LoVo (cell line): ENCODE results near the gene DNAAF8.

Experiments used
- DNase-seq: peaks from one replicate; pipeline ENCODE4 v3.0.0-alpha.2; 2016; ENCODE audit warnings: low spot score

DNAAF8 gene

DNA sequence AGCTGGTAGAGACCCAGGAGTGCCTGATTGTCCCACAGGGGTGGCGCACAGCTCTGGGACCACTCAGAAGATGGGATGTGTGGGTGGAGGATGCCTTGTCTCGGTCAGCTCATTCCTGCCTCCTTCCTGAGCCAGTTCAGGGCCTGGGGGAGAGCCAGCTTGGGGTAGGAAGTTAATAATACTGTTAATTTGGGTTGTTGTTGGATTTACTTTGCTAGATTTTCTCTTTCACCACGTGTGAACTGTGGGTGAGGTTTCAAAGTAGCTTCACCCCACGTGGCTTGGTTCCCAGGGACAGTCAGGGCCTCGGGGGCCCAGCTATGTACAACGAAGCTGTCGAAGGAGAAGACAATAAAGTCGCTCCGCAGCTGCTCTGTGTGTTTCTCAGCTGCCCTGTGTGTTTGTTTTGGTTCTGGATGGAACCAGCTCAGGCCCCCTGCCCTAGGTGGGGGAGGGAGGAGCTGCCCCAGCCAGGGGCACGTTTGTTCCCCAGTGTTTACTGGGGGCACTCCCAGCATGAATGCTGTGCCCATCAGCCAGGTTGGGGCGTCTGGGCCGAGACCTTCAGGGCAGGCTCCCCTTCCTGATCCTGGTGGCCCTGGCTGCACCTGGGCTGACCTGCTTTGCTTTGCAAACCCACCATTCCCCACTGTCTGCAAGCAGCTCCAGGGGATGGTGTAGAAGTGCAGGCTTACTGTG lies 38.7 kb upstream of the DNAAF8 start:
- no peak for DNase-seq

DNA sequence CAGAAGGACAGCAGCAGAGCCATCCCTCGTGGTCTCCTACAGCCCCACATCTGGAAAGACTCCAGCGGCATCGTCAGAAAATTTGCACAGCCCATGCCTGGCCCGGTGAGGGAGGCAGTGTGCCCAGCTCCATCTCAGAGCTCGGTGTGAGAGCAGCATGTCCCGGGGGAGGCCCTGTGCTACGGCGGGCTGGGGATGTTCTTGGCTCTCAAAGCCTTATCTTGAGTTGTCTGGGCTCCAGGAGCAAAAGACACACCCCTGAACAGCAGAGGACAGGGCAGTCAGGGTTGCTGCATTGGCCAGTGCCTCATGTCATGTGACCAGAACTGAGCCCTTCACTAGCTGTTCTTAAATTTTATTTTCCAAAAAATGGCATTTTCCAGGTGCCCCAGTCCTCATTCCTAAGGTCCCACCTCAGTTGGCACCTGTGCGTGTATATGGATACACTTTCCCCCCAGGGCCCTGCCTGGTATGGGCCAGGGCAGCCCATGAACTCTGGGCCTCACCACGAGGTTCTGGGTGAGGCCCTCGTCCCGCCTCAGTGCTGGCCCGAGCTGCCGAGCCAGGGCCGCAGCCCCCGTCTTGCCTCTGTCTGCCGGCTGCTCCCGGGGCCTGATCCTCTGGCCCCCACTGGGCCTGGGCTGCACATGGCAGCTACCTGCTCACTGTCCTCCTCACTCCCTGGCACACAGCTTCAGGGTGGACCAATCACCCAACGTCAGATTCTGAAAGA lies 38.0 kb upstream of the DNAAF8 start:
- DNase-seq: no peak

DNA sequence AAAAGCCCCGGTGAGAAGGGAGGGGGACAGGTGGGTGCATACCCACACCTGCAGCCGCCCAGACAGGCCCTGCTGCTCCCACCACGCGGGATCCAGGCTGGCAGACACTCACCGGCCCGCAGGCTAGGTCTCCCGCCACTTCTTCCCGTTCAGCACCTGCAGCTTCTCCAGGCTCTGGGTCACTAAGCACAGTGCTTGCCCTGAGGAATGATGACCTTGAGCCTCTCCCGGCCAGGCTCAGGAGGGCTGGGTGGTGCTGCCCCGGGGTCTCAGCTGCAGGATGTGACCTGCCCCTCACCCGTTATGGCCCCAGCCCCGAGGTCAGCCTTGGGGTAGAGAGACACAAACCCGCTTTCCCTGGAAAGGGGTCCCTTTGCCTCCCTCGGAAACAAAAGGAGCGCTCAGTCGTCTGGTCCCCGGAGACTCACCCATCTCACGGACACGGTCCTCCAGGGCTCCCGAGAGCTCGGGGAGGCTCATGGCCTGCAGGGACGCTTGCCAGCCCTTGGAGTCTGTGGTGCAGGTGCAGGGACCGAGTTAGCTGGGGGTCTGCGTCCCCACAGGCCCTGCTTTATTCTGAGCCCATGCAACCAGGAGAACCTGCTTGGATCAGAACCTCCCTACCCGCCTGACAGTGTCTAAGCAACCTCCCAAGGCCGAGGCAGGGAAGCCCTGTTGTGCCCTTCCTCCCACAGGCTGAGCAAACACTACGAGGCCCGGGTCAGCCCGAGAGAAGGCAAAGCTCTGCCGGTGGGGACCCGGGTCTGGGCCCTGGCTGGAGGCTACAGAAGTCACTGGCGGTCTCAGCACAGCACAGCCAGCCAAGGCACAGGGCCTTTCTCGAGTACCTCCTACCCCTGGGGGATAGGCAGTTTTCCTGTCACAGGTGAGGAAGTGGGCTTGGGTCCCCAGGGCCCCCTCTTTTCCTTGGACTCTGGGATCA lies 37.2 kb upstream of the DNAAF8 start:
- DNase-seq: no peak

DNA sequence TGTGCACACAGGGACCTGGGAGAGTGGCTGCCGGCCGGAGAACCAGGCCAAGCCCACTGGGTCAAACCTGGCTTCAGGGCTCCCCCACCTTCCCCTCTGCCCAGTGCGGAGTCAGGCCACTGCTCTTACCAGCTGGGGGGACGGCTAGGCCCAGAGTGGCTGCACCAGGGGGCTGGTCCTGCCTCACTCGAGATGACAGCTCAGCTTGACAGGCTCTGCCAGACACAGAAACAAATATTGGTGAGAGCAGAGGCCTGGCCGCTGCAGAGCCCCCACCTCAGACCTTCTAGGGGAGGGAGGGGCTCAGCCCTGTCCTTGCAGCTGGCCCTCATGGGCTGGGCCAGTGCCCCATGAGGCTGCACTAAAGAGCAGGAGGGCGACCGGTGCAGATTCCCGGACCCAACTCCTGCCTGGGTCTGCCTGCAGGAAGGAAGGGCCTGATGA lies 36.5 kb upstream of the DNAAF8 start:
- DNase-seq: no peak

DNA sequence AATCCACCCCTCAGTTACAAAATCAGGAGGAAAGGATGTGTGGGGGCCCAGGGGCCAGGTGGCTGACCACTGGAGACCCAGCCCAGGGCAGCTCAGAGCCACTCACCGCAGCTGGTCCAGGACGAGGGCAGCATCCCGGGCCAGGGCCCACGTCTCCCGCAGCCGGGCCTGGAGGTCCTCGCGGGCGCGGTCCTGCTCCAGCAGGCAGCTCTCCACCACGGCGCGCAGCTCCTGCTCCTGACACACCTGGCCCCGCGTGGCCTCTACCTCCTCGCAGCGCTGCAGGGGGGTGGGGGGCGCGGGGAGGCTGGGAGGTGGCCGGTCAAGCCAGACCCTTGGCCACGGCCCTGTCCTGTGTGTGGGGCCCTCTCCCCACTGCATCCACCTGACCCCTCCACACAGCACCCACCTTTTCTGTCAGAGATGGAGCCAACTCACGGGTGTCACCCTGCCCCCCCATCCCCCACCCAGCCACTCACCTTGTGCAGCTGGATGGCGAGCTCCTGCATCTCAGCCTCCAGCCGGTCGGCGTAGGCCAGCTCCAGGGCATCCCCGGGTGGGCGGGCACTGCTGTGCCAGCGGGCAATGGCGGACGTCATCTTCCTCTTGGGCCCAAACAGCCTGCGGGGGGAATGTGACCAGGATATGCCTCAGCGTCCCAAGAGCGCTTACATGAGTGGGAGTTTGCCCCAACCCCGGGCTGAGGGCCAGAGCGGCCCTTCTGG lies 35.9 kb upstream of the DNAAF8 start:
- DNase-seq: no peak

DNA sequence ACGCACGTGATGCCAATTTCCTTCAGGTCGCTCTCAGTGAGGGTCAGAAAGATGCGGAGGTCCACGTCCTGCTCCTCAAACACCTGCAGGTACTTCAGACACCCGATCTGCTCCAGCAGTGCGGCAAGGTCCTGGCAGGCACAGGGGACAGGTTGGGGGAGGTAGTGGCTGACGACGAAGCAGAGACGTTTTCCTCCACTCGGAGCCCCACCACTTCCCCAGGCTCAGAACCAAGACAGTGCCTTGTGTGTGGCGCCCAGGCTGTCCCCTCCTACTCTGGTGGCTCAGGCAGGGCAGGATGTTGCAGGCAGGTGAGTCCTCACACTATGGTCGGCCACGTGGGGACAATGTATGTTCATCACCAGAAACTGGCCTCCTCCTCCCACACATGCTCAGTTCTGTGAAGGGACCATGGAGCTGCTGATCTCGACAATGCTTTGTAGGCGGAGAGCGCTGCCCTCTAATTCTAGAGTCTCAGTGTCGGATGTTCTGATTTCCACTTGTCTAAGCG lies 35.2 kb upstream of the DNAAF8 start:
- DNase-seq: no peak

DNA sequence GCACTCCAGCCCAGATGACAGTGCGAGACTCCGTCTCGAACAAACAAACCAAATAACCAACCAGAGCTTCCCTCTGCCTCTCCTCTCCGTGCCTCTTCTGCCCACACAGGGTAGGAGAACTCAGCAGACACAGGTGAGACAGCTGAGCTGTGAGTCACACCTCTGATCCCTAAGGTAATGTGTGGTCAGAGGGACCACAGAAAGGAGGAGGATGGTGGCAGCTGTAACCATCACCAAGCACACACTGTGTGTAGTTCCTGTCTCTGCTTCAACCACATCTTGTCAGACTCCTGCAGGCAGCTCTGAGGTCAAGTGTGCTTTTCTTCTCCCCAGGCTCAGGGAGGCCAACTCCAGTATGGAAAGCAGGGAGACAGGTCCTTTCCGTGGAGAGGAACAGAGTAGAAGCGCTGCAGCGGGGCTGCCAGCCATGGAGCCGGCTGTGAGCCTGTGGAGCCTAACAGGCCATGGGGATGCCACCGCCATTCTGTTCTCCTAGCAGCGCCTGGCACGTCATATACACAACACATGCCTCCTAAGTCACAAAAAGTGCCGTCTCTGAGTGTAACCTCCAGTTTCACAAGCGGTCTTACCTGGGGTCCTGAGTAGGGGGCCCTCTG lies 33.8 kb upstream of the DNAAF8 start:
- DNase-seq: no peak

DNA sequence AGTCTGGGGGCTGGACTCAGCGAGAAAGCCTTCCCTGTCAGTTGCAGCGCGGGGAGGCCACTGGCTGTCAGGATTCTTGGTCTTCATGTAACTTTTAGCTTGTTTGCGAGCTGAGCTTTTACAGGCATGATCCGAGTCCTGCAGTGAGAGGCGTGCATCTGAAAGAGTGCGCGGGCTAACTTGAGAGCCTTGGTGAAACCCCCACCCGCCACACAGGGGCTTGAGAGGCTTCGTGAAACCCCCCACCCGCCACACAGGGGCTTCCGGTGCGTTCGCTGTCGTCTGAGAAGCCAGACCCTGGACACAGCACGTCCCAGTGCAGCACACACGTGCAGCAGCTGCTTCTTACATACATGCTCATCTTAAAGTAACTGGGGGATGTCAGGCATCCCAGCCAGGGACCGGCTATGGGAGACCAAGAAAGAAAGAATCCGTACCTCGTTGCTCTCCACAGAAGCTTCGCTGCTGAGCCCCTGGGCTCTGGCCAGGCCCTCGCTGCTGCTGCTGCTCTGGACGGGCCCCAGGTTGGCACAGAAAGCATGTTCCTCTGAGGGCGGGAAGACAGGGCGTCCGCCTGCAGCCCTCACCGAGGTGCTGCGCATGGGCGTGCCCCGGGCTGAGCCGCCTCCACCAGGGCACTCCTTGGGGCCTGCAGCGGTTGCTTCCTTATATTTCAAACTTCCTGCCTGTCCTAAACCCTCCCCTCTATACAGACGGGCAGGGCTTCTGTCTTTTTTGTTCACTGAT lies 33.2 kb upstream of the DNAAF8 start:
- no peak for DNase-seq

DNA sequence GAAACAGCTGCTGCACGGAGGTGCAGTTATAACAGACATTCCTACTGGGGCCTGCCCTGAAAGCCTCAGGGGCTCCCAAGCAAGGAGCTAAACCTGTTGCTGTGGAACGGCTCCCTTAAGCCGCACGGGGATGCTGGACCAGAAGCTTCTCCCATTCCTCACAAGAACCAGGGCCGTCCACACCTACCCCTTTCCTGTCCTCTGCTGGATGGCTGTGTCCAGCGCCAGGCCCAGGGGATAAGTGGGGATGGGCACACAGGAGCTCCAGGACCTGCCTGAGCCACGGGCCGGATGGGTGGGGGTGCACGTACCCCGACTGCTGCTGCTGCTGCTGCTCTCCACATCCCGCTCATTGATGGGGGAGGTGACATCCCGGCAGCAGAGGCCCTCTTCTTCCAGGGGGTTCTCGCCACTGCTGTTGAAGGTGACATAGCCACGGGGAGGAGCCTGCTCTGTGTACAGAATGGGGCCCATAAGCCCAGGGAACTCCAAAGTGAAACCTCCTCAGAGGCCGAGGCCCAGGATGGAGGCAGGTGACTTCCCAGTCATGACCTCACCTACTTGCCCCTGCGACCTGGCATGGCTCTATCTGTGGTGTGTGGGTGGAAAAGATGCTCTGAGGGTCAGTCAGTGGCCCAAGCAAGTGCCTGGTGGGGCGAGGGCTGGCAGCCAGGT lies 32.4 kb upstream of the DNAAF8 start:
- DNase-seq: no peak

DNA sequence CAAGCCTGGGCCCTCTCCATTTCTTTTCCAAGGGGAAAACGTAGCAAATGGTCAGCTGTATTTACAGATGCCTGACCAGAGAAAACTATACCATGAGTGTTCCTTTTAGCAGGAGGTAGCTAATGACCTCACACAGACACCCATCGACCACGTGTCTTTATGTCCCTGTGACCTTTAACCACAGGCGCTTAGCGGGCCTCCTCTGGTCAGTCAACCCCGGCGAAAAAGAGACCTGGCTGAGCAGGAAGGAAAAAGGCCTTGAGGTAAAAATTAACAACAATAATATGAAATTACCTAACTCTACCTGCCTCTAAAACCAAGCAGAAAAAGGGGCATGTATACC lies 31.9 kb upstream of the DNAAF8 start:
- no peak for DNase-seq

DNA sequence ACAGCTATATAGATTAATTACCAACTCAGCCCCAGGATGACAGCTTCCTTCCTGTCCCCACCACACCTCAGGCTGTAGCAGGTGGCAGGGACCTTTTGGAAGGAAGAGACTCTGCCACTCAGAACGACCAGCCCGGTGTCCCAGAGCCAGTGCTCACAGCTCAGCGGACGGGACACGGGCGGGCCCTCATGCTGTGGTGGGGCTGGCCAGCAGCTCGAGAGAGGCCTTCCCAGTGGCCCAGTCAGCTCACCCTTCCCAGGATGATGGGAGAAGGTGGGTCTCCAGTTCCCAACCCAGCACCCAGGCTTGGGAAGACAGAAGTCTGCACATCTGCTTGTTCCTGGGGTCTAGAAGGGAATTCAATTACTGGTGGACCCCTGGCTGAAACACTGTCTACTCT lies 30.4 kb upstream of the DNAAF8 start:
- no peak for DNase-seq

DNA sequence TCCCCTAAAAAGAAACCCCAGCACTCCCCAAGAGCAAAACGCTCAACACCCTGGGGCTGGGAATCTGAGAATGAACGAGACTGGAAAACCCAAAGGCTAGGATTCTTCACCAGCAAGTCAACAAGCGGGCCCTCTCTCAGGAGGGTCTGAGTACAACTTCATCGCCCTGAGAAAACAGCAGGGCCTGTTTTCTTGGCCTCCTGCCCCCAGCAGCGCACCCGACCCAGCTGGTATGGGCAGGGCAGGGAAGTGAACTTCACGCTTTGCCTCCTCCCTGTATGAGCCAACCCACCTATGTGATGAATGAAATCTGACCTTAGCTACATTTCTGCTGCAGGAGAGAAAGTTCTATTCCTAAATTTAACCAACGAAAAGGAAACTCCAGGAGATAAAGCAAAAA lies 29.8 kb upstream of the DNAAF8 start:
- DNase-seq: no peak

DNA sequence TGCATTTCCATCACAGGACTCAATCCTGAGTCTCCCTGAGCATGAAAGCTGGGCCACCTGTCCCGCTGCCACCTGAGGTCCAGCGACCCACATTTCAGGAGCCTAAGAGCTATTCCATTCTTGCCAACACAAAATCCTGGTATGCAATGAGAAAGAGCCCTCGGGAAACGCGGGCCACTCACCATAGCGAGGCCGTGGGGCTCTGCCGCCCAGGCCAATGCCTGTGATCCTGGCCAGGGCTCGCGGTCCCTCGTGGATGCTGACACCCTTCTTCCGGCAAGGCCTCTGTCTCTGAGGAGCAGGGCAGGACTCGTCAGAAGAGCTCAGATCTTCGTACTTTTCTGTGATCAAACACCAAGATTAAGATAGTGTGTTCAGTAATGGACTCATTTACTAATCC lies 29.4 kb upstream of the DNAAF8 start:
- no peak for DNase-seq

DNA sequence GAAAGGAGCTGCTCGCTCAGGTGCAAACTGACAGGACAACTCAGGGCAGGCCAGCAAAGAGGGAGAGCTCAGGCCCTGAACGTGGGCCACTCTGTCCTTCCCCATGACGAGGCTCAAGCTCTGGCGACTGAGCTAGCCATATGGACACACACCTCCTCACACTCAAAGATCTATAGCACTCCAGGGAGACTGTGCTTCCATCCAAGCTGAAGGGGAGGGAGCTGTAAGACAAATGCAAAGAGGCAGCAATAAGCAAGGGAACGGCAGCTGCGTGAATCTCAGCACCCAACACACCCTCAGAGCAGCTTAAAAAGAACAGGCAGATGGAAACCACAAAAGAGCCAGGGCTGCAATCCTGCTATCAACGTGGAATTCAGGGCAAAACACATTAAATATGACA lies 27.5 kb upstream of the DNAAF8 start:
- DNase-seq: no peak

DNA sequence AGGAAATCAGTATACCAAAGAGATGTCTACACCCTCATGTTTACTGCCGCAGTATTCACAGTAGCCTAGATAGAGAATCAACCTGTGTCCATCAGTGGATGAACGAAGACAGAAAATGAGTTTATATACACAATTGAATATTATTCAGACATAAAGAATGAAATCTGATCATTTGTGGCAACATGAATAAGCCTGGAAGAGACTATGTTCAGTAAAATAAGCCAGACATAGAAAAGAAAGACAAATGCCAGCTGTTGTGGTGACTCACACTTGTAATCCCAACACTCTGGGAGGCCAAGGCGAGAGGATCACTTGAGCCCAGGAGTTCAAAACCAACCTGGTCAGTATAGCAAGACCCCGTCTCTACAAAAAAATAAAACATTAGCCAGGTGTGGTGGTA lies 24.9 kb upstream of the DNAAF8 start:
- no peak for DNase-seq

DNA sequence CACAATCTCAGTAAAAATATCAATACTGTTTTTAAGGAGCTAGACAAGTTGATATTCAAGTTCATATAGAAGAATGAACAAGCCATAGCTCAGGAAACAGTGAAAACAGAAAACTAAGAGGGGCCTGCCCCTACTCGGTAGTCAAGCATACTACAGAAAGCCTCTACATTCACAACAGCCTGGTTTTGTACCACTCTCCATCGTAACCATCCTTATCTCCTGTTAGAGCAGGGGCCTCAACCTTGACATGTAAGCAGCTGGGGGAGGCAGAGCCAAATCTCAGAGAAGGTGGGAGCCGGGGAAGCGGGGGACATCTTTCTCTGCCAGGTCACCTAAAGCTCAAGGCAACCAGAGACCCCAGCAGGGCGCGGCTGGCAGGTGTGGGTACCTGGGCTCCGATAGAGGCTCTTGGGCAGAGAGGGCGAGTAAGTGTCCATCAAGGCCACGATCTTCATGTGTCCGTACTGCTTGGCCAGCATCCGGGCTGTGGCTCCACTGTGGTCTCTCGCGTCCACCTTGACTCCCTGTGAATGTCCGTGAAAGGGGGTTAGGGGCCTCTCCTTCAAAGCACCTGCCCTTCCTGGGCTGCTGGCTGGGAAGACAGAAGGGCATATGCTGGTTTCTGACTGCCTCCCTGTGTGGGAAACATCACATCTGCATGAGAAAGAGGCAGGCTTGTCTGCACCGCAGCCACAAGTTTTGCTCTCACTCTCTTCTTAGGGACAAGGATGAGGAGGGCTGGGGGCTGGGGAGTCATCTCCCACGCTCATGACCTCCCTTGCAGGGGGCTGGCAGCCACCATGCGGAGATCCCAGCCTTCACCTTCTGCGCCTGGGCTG lies 20.5 kb upstream of the DNAAF8 start:
- DNase-seq: no peak

DNA sequence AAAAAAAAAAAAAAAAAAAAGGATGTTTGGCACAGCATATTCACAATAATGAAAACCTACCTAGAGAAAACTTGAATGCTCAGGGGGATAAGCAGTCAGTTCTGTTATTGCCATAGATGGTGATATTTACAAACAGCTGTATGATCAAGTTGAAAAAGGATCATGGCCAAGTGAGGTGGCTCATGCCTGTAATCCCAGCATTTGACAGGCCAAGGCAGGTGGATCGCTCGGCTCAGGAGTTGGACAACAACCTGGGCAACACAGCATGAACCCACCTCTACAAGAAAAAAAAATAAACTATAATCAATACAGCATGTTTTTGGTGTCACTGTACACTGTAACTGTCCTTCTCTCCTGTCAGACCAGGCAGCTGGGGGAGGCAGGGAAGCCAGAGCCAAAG lies 19.3 kb upstream of the DNAAF8 start:
- no peak for DNase-seq

DNA sequence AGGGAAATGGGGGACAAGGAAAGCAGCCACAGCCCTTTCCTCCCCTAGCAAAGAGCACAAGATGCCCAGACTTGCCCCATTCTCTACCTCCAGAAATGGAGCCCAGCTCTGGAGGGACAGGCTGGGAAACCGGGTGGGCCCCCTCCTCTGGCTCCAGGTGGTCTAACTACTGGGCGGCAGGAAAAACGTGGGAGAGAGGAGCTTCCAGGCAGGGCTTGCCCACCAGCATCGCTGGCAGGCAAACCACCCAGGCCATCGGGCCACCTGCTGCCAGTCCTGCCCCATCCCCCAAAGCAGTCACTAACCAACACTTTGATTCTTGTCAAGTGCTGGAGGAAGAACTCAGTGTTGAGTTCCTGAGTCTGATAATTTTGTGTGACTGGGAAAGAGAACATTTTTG lies 15.9 kb upstream of the DNAAF8 start:
- DNase-seq: no peak

DNA sequence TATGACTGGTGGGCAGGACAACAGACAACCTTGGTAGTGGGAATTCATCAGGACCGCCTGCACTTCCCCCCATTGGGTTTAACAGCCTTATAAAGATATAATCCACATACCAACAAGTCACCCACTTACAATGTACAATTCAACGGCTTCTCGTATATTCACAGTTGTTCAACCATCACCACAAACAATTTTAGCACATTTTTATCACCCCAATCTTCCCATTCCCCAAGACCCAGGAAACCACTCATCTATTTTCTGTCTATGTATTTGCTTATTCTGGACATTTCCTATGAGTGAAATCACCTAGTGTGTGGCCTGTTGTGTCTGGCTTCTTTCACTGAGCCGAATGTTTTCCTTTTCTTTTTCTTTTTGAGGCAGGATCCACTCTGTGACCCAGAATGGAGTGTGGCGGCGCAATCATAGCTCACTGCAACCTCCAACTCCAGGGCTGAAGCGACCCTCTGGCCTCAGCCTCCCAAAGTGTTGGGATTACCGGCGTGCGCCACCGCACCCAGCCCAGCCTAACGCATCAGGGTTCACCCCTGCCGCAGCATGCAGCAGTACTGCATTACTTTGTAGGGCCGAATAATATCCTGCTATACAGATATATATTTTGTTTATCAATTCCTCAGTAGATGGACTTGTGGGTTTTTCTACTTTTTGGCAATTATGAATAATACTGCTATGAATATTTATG lies 11.1 kb upstream of the DNAAF8 start:
- no peak for DNase-seq
